Activated naive CD8-positive, alpha-beta T cell treated with anti-CD3 and anti-CD28 coated beads, Interleukin-2, amount 10 ng/mL, durations not matched to agents 7 days and 5 days (primary cell): ENCODE measurements around the gene UBE2I. TPM values are rescaled to one million over a fixed set of nuclear protein-coding genes. Genes with fewer than 3 reads are reported as not detected.
"Not testable (repeated sequence)": the region's sequence is repeated elsewhere in the genome, so short reads cannot be mapped to it uniquely, and the experiment has no call there.

Experiments
- ATAC-seq: fragments of 150-1000 bp; cut with Tn5 transposase; one replicate; pipeline ENCODE4 v1.10.0; 2021; ENCODE audit warnings: low read depth, moderate library complexity
- POLR2A ChIA-PET: fragments of 350-600 bp; sonication (Branson Sonifier 250); formaldehyde crosslinking; loops from one replicate; lab custom pipeline; 2021; ENCODE audit warnings: antibody characterized with exemption; lab: Charles Lee
- DNase-seq: peaks from one replicate; pipeline ENCODE4 v3.0.0; 2021
- H3K27ac Mint-ChIP-seq: one replicate; pipeline ENCODE4 v1.8.0; 2022; ENCODE audit warnings: mild to moderate bottlenecking, mixed read lengths
- H3K27me3 Mint-ChIP-seq: one replicate; pipeline ENCODE4 v1.8.0; 2022; ENCODE audit warnings: mild to moderate bottlenecking, moderate library complexity, mixed read lengths
- H3K36me3 Mint-ChIP-seq: one replicate; pipeline ENCODE4 v1.8.0; 2021; ENCODE audit warnings: mild to moderate bottlenecking, mixed read lengths
- H3K4me1 Mint-ChIP-seq: one replicate; pipeline ENCODE4 v1.8.0; 2021; ENCODE audit warnings: mixed read lengths
- H3K4me3 Mint-ChIP-seq: one replicate; pipeline ENCODE4 v1.8.0; 2022; ENCODE audit warnings: mild to moderate bottlenecking, moderate library complexity, mixed read lengths
- H3K9me3 Mint-ChIP-seq: one replicate; pipeline ENCODE4 v1.8.0; 2021; ENCODE audit warnings: mixed read lengths
- total RNA-seq, 2 experiments: library from RNA; stranded (reverse); gene quantifications; one replicate each; pipeline ENCODE4 v1.2.3, GENCODE V29; 2021

Gene UBE2I
- total RNA-seq, 2 experiments from 2014 or later = 211 to 232 TPM

DNA sequence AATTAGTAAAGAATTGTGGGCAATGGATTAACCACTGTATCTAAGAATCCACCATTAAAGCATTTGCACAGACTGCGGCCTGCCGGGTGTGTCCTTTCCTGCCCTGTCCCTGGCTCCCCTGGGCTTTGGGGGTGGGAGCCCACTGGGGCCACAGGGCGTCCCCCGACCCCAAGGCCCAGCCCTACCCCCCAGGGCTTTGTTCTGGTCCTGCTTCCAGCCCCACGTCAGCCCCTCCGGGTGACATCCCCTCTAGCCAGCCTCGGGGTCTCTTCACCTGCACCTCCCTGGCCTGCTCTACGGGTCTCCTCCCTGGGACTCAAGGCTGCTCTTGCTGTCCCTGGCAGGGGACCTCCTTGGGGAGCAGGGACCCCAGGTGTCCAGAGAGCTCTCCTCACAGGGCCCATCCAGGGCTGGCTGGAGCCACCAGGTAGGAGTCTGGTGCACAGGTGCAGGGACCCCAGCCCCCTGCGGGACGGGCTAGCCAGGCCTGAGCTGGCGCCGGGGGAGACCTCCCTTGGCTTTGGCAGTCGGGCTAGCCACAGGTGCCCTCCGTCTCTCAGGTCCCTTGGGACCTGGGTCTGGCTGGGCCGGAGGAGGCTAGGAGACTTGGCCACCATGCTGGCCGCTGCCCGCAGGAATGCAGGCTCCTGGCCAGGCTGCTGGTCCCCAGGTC, 17.6 kb downstream of the UBE2I start:
- Mint-ChIP-seq H3K27me3 (peaks cover 9% of the 10 kb centered on the region), H3K4me3 (no peak overlapping the region), H3K36me3 (no peaks in the 10 kb centered on the region), H3K9me3 (no peaks in the 10 kb centered on the region), H3K4me1 (peaks cover 3% of the 10 kb centered on the region), H3K27ac (no peak overlapping the region)
- DNase-seq (no peak), ATAC-seq (no peak)
- POLR2A ChIA-PET = no interaction called here

DNA sequence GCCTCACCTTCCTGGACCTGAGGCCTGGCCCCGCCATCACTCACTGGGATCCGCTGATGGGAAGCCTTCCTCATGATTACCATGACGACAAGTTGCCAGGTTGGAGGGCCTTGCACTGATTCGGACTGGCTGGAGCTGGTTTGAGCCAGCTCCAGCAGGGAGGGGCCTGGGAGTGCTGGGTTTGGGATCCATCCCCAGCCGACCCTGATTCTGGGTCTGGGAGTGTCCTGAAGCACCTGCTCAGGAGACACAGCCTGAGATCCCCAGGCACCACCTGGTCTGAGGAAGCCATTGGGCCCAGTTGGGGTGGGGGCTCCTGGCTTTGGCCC, 18.1 kb downstream of the UBE2I start:
- DNase-seq (no peak), ATAC-seq (no peak)
- Mint-ChIP-seq H3K36me3 (no peaks in the 10 kb centered on the region), H3K27me3 (peaks cover 12% of the 10 kb centered on the region), H3K27ac (no peak overlapping the region), H3K4me1 (peaks cover 3% of the 10 kb centered on the region), H3K9me3 (no peaks in the 10 kb centered on the region), H3K4me3 (no peak overlapping the region)
- POLR2A ChIA-PET = no interaction called here

GRCh38 chr16:1328136-1328535, 18.7 kb downstream of the UBE2I start:
- H3K27ac Mint-ChIP-seq, H3K4me1 Mint-ChIP-seq, H3K36me3 Mint-ChIP-seq, H3K4me3 Mint-ChIP-seq, POLR2A ChIA-PET, H3K9me3 Mint-ChIP-seq, DNase-seq, ATAC-seq: not testable (repeated sequence)
- peaks cover 15% of the 10 kb centered on the region for H3K27me3 Mint-ChIP-seq

GRCh38 chr16:1328961-1329360, 19.5 kb downstream of the UBE2I start:
- H3K27ac Mint-ChIP-seq, H3K4me1 Mint-ChIP-seq, H3K36me3 Mint-ChIP-seq, DNase-seq, H3K9me3 Mint-ChIP-seq, POLR2A ChIA-PET, ATAC-seq, H3K4me3 Mint-ChIP-seq: not testable (repeated sequence)
- peaks cover 15% of the 10 kb centered on the region for H3K27me3 Mint-ChIP-seq

GRCh38 chr16:1330260-1330914, 21.0 kb downstream of the UBE2I start:
- H3K4me3 Mint-ChIP-seq = no peak overlapping the region
- H3K27ac Mint-ChIP-seq = no peak overlapping the region
- ATAC-seq (no peak), DNase-seq (no peak)
- no peaks in the 10 kb centered on the region for H3K9me3 Mint-ChIP-seq
- H3K4me1 Mint-ChIP-seq = peaks cover 3% of the 10 kb centered on the region
- POLR2A ChIA-PET = interaction anchor here (0.8 kb wide), 1 partner anchor 21 kb away, joined by 3 read pairs; the partner anchor contains the start of gene UBE2I
- H3K27me3 Mint-ChIP-seq = peaks cover 25% of the 10 kb centered on the region
- H3K36me3 Mint-ChIP-seq = no peaks in the 10 kb centered on the region

- no peak for ATAC-seq
- POLR2A ChIA-PET = interaction anchor here (0.8 to 1.2 kb wide), 2 partner anchors 20 to 22 kb away, joined by 3 read pairs; partner anchors contain the start of genes GNPTG, TSR3 and UBE2I
- H3K9me3 Mint-ChIP-seq = no peaks in the 10 kb centered on the region
- H3K4me3 Mint-ChIP-seq = no peak overlapping the region
- DNase-seq = no peak
- peaks cover 3% of the 10 kb centered on the region for H3K4me1 Mint-ChIP-seq
- H3K27me3 Mint-ChIP-seq = peaks cover 31% of the 10 kb centered on the region
- no peaks in the 10 kb centered on the region for H3K36me3 Mint-ChIP-seq
- H3K27ac Mint-ChIP-seq = no peak overlapping the region
Measured at GRCh38 chr16:1330931-1331711, 21.7 kb downstream of the UBE2I start.

- H3K27me3 Mint-ChIP-seq = peaks cover 32% of the 10 kb centered on the region
- H3K9me3 Mint-ChIP-seq = no peaks in the 10 kb centered on the region
- H3K27ac Mint-ChIP-seq = peak overlapping the region; percentile 42
- POLR2A ChIA-PET = interaction anchor here (1.0 to 2.2 kb wide), 4 partner anchors 11 to 23 kb away, joined by 3 to 9 read pairs (median 4); partner anchors contain the start of genes GNPTG, TSR3 and UBE2I
- H3K4me3 Mint-ChIP-seq = peak overlapping the region; percentile 25
- H3K4me1 Mint-ChIP-seq = peaks cover 3% of the 10 kb centered on the region
- no peaks in the 10 kb centered on the region for H3K36me3 Mint-ChIP-seq
- ATAC-seq (peak; percentile 41), DNase-seq (no peak)
Measured at GRCh38 chr16:1331712-1332617, 22.5 kb downstream of the UBE2I start.

DNA sequence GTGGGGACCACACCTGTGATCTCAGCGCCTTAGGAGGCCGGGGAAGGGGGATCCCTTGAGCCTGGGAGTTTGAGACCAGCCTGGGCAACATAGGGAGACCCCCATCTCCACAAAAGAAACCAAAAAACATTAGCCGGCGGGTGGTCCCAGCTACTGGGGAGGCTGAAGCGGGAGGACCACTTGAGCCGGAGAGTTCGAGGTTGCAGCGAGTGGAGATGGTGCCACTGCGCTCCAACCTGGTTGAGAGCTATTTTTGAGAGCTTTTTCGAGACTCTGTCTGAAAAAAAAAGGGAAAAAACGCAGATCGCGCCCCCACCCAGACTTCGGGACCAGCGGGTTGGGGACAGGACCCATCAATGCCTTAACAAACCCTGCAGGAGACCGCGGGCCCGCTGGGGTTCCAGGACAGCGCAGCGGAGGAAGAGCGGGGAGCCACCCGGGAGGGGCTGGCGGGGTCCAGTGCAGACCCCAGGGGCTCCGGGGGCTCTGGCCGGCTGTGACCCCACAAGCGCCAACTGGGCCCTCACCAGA, 23.2 kb downstream of the UBE2I start:
- H3K9me3 Mint-ChIP-seq = no peaks in the 10 kb centered on the region
- DNase-seq (no peak), ATAC-seq (no peak)
- peaks cover 3% of the 10 kb centered on the region for H3K4me1 Mint-ChIP-seq
- H3K36me3 Mint-ChIP-seq = no peaks in the 10 kb centered on the region
- peaks cover 32% of the 10 kb centered on the region for H3K27me3 Mint-ChIP-seq
- H3K4me3 Mint-ChIP-seq = no peak overlapping the region
- POLR2A ChIA-PET = interaction anchor here (1.0 to 2.2 kb wide), 4 partner anchors 10 to 24 kb away, joined by 3 to 9 read pairs (median 4); partner anchors contain the start of genes GNPTG, TSR3 and UBE2I
- H3K27ac Mint-ChIP-seq = no peak overlapping the region

- DNase-seq = peak; percentile 77
- Mint-ChIP-seq H3K4me3 (no peak within 1 kb of the TSS), H3K27ac (no peak within 1 kb of the TSS), H3K9me3 (no peaks in the 10 kb centered on the region), H3K36me3 (no peaks in the 10 kb centered on the region), H3K4me1 (peaks cover 3% of the 10 kb centered on the region), H3K27me3 (peaks cover 32% of the 10 kb centered on the region)
- peak; percentile 53 for ATAC-seq
- POLR2A ChIA-PET = interaction anchor here (1.0 to 2.2 kb wide), 3 partner anchors 10 to 24 kb away, joined by 4 to 9 read pairs (median 4); partner anchors contain the start of gene UBE2I
Measured at GRCh38 chr16:1333149-1333812, 23.8 kb downstream of the UBE2I start, which contains the start of gene BAIAP3. BAIAP3 (plus strand) TSS chr16:1333645; CDS start chr16:1338550, 4,905 bp downstream.

GRCh38 chr16:1333854-1334700, 24.6 kb downstream of the UBE2I start:
- DNase-seq (no peak), ATAC-seq (no peak)
- H3K27me3 Mint-ChIP-seq = peaks cover 32% of the 10 kb centered on the region
- POLR2A ChIA-PET = interaction anchor here (2.2 kb wide), 1 partner anchor 25 kb away, joined by 9 read pairs; the partner anchor contains the start of gene UBE2I
- no peaks in the 10 kb centered on the region for H3K36me3 Mint-ChIP-seq
- no peak overlapping the region for H3K4me3 Mint-ChIP-seq
- H3K9me3 Mint-ChIP-seq = no peaks in the 10 kb centered on the region
- H3K27ac Mint-ChIP-seq = no peak overlapping the region
- peaks cover 3% of the 10 kb centered on the region for H3K4me1 Mint-ChIP-seq

DNA sequence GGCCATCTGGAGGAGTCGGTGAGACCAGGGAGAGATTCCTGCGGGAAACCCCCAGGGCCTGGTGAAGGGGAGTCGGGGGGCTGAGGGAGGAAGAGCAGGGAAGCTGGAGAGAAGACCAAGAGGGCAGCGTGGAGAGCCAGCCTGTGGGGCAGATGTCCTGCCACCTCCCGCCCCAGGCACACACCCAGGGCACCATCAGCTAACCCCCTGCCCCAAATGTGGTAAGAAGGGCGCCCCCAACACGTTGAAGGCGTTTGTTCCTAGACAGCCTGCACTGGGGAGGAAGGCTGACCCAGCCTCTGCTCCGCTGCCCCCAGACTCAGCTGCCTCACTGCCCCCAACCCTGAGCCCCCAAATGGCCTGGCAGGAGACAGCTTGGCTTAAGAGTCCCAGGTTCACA, 25.3 kb downstream of the UBE2I start:
- H3K36me3 Mint-ChIP-seq = no peaks in the 10 kb centered on the region
- no peak for DNase-seq
- H3K27ac Mint-ChIP-seq = no peak overlapping the region
- H3K9me3 Mint-ChIP-seq = no peaks in the 10 kb centered on the region
- H3K27me3 Mint-ChIP-seq = peaks cover 32% of the 10 kb centered on the region
- ATAC-seq = no peak
- POLR2A ChIA-PET = interaction anchor here (0.8 to 1.0 kb wide), 2 partner anchors 14 to 30 kb away, joined by 3 read pairs; no protein-coding TSS in a partner anchor
- peaks cover 3% of the 10 kb centered on the region for H3K4me1 Mint-ChIP-seq
- H3K4me3 Mint-ChIP-seq = no peak overlapping the region
